HEK293 (cell line): ENCODE measurements around the gene GTPBP4.

Experiments
- CTCF ChIA-PET: fragments of 350-600 bp; formaldehyde crosslinking; extraction: SDS; loops from one replicate; lab custom pipeline; 2021; ENCODE audit warnings: antibody characterized with exemption; lab: Yijun Ruan, JAX
- POLR2A ChIA-PET: fragments of 300-600 bp; formaldehyde crosslinking; extraction: SDS; loops from one replicate; lab custom pipeline; 2020; ENCODE audit warnings: antibody characterized with exemption, inconsistent platforms; lab: Yijun Ruan, JAX
- H3K27ac ChIP-seq: fragments of 200-500 bp; sonication (Bioruptor generic); 2 replicates; pipeline ENCODE4 v1.5.1; 2014; ENCODE audit warnings: low read depth, low read length, control low read depth, inconsistent platforms; ENCODE audit errors: extremely low read depth
- H3K36me3 ChIP-seq, 2 experiments: fragments of 200-500 bp in 1 of 2; sonication (Bioruptor generic) in 1 of 2; 1 replicate in 1 of 2; 2 replicates in 1 of 2; pipeline ENCODE4 v1.5.1; 2014 to 2017; ENCODE audit warnings: inconsistent platforms in 2 of 2, low read length in 2 of 2; ENCODE audit not compliant: control insufficient read depth in 2 of 2, insufficient read depth in 1 of 2
- H3K4me1 ChIP-seq: fragments of 200-500 bp; sonication (Bioruptor generic); 2 replicates; pipeline ENCODE4 v1.5.1; 2014; ENCODE audit warnings: mild to moderate bottlenecking, low read length, inconsistent platforms; ENCODE audit not compliant: control insufficient read depth, insufficient read depth
- H3K4me3 ChIP-seq: 2 replicates; pipeline ENCODE4 v1.5.1; 2011; ENCODE audit warnings: low read depth, mild to moderate bottlenecking, control low read depth, low read length, moderate library complexity
- H3K9me3 ChIP-seq: fragments of 200-500 bp; sonication (Bioruptor generic); 2 replicates; pipeline ENCODE4 v1.5.1; 2014; ENCODE audit warnings: low read depth, low read length, inconsistent platforms; ENCODE audit not compliant: control insufficient read depth, insufficient read depth
- BCL11B ChIP-seq: fragments of 450-650 bp; formaldehyde crosslinking; IDR thresholded peaks from 2 replicates; pipeline ENCODE4 v1.5.1; 2016; ENCODE audit warnings: low read depth, missing biosample characterization, missing genetic modification characterization
- GLI2 ChIP-seq: fragments of 450-650 bp; formaldehyde crosslinking; IDR thresholded peaks from 2 replicates; pipeline ENCODE4; 2017; ENCODE audit warnings: missing biosample characterization, missing genetic modification characterization, low read depth, borderline replicate concordance
- SETDB1 ChIP-seq: IDR thresholded peaks from one replicate; pipeline ENCODE4 v1.6.1; 2017; ENCODE audit warnings: mild to moderate bottlenecking, low read length, moderate library complexity, mixed read lengths; ENCODE audit not compliant: insufficient read length
- TRIM28 ChIP-seq: IDR thresholded peaks from 2 replicates; pipeline ENCODE4 v1.6.1; 2011; ENCODE audit warnings: low read length, control low read depth, borderline replicate concordance
- ZBTB21 ChIP-seq: fragments of 450-650 bp; formaldehyde crosslinking; IDR thresholded peaks from 2 replicates; pipeline ENCODE4 v1.5.1; 2017; ENCODE audit warnings: missing biosample characterization, missing genetic modification characterization
- ZFP41 ChIP-seq: fragments of 450-650 bp; formaldehyde crosslinking; IDR thresholded peaks from 2 replicates; pipeline ENCODE4 v1.5.1; 2016; ENCODE audit warnings: missing biosample characterization, missing genetic modification characterization, borderline replicate concordance
- ZNF16 ChIP-seq: fragments of 450-650 bp; formaldehyde crosslinking; IDR thresholded peaks from 2 replicates; pipeline ENCODE4 v1.5.1; 2016; ENCODE audit warnings: low read depth, missing biosample characterization, missing genetic modification characterization
- ZNF169 ChIP-seq: fragments of 450-650 bp; formaldehyde crosslinking; IDR thresholded peaks from 2 replicates; pipeline ENCODE4 v1.5.1; 2016; ENCODE audit warnings: missing biosample characterization, missing genetic modification characterization
- ZNF175 ChIP-seq: fragments of 450-650 bp; formaldehyde crosslinking; IDR thresholded peaks from 2 replicates; pipeline ENCODE4 v1.5.1; 2016; ENCODE audit warnings: missing biosample characterization, missing genetic modification characterization
- ZNF223 ChIP-seq: fragments of 450-650 bp; formaldehyde crosslinking; IDR thresholded peaks from 2 replicates; pipeline ENCODE4 v1.5.1; 2016; ENCODE audit warnings: missing biosample characterization, missing genetic modification characterization
- ZNF239 ChIP-seq: fragments of 450-650 bp; formaldehyde crosslinking; IDR thresholded peaks from 2 replicates; pipeline ENCODE4 v1.5.1; 2016; ENCODE audit warnings: missing biosample characterization, missing genetic modification characterization
- ZNF292 ChIP-seq: fragments of 450-650 bp; formaldehyde crosslinking; IDR thresholded peaks from 2 replicates; pipeline ENCODE4 v1.5.1; 2016; ENCODE audit warnings: low read depth, missing biosample characterization, missing genetic modification characterization, borderline replicate concordance
- ZNF350 ChIP-seq: fragments of 450-650 bp; formaldehyde crosslinking; IDR thresholded peaks from 2 replicates; pipeline ENCODE4 v1.5.0; 2017; ENCODE audit warnings: missing biosample characterization, mild to moderate bottlenecking, missing genetic modification characterization
- ZNF423 ChIP-seq: fragments of 450-650 bp; formaldehyde crosslinking; IDR thresholded peaks from 2 replicates; pipeline ENCODE4 v1.5.1; 2016; ENCODE audit warnings: missing biosample characterization, missing genetic modification characterization
- ZNF623 ChIP-seq: fragments of 450-650 bp; formaldehyde crosslinking; IDR thresholded peaks from 2 replicates; pipeline ENCODE4 v1.5.1; 2016; ENCODE audit warnings: missing biosample characterization, missing genetic modification characterization
- ZNF626 ChIP-seq: fragments of 450-650 bp; sonication (Bioruptor Pico); formaldehyde crosslinking; IDR thresholded peaks from 2 replicates; pipeline ENCODE4 v1.5.1; 2018; ENCODE audit warnings: missing biosample characterization, missing genetic modification characterization, inconsistent platforms
- ZNF677 ChIP-seq: fragments of 450-650 bp; IDR thresholded peaks from 2 replicates; pipeline ENCODE4 v1.5.0; 2018; ENCODE audit warnings: missing biosample characterization, mild to moderate bottlenecking, missing genetic modification characterization, moderate library complexity
- ZNF837 ChIP-seq: fragments of 450-650 bp; formaldehyde crosslinking; IDR thresholded peaks from 2 replicates; pipeline ENCODE4 v1.5.1; 2016; ENCODE audit warnings: missing biosample characterization, missing genetic modification characterization
- ZNF843 ChIP-seq: fragments of 450-650 bp; formaldehyde crosslinking; IDR thresholded peaks from 2 replicates; pipeline ENCODE4 v1.5.1; 2016; ENCODE audit warnings: missing biosample characterization, missing genetic modification characterization
- ZXDB ChIP-seq: fragments of 450-650 bp; formaldehyde crosslinking; IDR thresholded peaks from 2 replicates; pipeline ENCODE4 v1.5.1; 2016; ENCODE audit warnings: missing biosample characterization, missing genetic modification characterization
- TF ChIP-seq, protein P1 (sequence below): fragments of 450-650 bp; IDR thresholded peaks from 2 replicates; pipeline ENCODE4 v1.5.1; 2018; ENCODE audit warnings: missing biosample characterization, mild to moderate bottlenecking, missing genetic modification characterization
- TF ChIP-seq, protein P2 (sequence below): fragments of 450-650 bp; formaldehyde crosslinking; IDR thresholded peaks from 2 replicates; pipeline ENCODE4 v1.5.1; 2016; ENCODE audit warnings: missing biosample characterization, missing genetic modification characterization
- TF ChIP-seq, protein P3 (sequence below): fragments of 450-650 bp; formaldehyde crosslinking; IDR thresholded peaks from 2 replicates; pipeline ENCODE4 v1.5.1; 2016; ENCODE audit warnings: missing biosample characterization, missing genetic modification characterization
- TF ChIP-seq, protein P4 (sequence below): fragments of 450-650 bp; formaldehyde crosslinking; IDR thresholded peaks from 2 replicates; pipeline ENCODE4; 2016; ENCODE audit warnings: missing biosample characterization, missing genetic modification characterization
- TF ChIP-seq, protein P5 (sequence below): fragments of 450-650 bp; formaldehyde crosslinking; IDR thresholded peaks from 2 replicates; pipeline ENCODE4 v1.5.1; 2016; ENCODE audit warnings: missing biosample characterization, missing genetic modification characterization

Gene GTPBP4

DNA sequence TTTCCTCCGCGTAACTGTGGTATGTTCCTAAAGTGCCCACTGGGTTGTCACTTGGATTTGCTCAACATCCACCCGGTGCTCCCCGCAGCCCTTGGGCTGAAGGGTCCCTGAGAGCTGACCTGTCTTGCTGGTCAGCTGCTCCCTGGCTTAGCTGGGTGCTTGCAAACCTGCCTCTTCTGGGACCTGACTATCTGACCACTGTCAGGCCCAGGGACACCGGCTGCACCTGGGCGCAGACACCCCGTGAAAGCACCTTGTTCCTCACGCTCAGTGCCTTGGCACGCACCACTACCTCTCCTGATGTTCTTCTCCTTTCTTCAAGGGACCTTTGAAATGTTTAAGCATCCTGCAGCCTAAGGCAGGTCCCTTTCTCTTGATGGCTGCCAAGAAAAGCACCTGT is 30.1 kb upstream of the GTPBP4 start:
- Histone ChIP-seq H3K4me1 (no peaks in the 10 kb centered on the region), H3K36me3 (no peaks in the 10 kb centered on the region), H3K27ac (no peak overlapping the region), H3K9me3 (no peaks in the 10 kb centered on the region), H3K4me3 (no peak overlapping the region)
- ChIA-PET CTCF (no interaction called here), POLR2A (no interaction called here)
- TF ChIP-seq ZNF239 (tag by site-specific recombination) = no peak
- TF ChIP-seq ZNF175 = no peak
- TF ChIP-seq ZXDB (tag by site-specific recombination) = no peak
- TF ChIP-seq ZNF677 (tag by site-specific recombination) = no peak
- no peak for TF ChIP-seq SETDB1
- TF ChIP-seq, protein P1, sequence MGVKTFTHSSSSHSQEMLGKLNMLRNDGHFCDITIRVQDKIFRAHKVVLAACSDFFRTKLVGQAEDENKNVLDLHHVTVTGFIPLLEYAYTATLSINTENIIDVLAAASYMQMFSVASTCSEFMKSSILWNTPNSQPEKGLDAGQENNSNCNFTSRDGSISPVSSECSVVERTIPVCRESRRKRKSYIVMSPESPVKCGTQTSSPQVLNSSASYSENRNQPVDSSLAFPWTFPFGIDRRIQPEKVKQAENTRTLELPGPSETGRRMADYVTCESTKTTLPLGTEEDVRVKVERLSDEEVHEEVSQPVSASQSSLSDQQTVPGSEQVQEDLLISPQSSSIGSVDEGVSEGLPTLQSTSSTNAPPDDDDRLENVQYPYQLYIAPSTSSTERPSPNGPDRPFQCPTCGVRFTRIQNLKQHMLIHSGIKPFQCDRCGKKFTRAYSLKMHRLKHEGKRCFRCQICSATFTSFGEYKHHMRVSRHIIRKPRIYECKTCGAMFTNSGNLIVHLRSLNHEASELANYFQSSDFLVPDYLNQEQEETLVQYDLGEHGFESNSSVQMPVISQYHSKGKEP = no peak
- TF ChIP-seq ZFP41 (tag by site-specific recombination) = no peak
- TF ChIP-seq ZNF350 = no peak
- no peak for TF ChIP-seq ZNF292 (tag by site-specific recombination)
- no peak for TF ChIP-seq BCL11B
- TF ChIP-seq, protein P2, sequence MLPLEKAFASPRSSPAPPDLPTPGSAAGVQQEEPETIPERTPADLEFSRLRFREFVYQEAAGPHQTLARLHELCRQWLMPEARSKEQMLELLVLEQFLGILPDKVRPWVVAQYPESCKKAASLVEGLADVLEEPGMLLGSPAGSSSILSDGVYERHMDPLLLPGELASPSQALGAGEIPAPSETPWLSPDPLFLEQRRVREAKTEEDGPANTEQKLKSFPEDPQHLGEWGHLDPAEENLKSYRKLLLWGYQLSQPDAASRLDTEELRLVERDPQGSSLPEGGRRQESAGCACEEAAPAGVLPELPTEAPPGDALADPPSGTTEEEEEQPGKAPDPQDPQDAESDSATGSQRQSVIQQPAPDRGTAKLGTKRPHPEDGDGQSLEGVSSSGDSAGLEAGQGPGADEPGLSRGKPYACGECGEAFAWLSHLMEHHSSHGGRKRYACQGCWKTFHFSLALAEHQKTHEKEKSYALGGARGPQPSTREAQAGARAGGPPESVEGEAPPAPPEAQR (tag by site-specific recombination) = no peak
- no peak for TF ChIP-seq ZNF169 (tag by site-specific recombination)
- TF ChIP-seq, protein P3, sequence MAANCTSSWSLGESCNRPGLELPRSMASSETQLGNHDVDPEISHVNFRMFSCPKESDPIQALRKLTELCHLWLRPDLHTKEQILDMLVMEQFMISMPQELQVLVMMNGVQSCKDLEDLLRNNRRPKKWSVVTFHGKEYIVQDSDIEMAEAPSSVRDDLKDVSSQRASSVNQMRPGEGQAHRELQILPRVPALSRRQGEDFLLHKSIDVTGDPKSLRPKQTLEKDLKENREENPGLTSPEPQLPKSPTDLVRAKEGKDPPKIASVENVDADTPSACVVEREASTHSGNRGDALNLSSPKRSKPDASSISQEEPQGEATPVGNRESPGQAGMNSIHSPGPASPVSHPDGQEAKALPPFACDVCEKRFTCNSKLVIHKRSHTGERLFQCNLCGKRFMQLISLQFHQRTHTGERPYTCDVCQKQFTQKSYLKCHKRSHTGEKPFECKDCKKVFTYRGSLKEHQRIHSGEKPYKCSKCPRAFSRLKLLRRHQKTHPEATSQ (tag by site-specific recombination) = no peak
- no peak for TF ChIP-seq ZBTB21 (tag by site-specific recombination)
- no peak for TF ChIP-seq ZNF843

DNA sequence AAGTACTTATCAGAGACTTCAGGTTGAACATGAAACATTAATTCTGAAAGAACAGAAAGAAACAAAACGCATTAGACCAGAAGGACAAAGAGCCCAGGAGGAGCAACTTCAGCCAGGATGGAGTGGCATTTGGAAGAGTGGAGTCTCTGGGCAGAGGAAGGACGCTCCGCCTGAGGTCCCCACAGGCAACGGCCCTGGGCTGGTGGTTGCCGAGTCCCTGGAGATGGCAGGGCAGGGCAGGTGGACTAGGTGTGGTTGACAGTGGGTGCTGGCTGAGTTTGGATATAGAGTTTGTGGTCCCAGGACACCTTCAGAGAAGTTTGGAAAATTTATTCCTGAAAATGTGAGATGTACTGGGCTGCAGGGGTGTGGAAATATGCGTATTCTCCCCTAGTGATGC is 29.4 kb upstream of the GTPBP4 start:
- Histone ChIP-seq H3K9me3 (no peaks in the 10 kb centered on the region), H3K4me3 (no peak overlapping the region), H3K36me3 (no peaks in the 10 kb centered on the region), H3K27ac (no peak overlapping the region), H3K4me1 (no peaks in the 10 kb centered on the region)
- ChIA-PET POLR2A (no interaction called here), CTCF (interaction anchor here (0.6 kb wide), 1 partner anchor 44 kb away, joined by 4 read pairs; no protein-coding TSS in a partner anchor)
- TF ChIP-seq, protein P4, sequence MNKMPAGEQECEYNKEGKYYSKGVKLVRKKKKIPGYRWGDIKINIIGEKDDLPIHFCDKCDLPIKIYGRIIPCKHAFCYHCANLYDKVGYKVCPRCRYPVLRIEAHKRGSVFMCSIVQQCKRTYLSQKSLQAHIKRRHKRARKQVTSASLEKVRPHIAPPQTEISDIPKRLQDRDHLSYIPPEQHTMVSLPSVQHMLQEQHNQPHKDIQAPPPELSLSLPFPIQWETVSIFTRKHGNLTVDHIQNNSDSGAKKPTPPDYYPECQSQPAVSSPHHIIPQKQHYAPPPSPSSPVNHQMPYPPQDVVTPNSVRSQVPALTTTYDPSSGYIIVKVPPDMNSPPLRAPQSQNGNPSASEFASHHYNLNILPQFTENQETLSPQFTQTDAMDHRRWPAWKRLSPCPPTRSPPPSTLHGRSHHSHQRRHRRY (tag by site-specific recombination) = no peak
- TF ChIP-seq ZNF623 (tag by site-specific recombination) (no peak), ZNF837 (tag by site-specific recombination) (no peak)
- TF ChIP-seq, all 188 proteins: peak for 0

DNA sequence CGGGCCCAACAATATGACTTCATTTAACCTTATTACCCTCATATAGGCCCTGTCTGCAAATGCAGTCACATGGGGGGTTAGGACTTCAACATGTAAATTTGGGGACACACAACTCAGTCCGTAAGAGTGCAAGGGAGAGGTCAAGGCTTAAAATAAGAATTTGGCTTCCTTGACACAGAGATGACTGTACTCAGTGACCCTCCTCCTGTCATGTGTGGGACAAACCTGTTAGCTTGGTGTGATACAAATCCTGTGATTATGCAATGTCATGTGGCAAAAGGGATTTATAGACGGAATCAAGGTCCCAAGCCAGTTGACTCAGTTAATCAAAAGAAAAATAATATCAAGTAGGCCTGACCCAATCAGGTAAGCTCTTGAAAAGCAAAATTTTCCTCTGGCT is 25.9 kb upstream of the GTPBP4 start:
- CTCF ChIA-PET = no interaction called here
- Histone ChIP-seq H3K4me1 (no peaks in the 10 kb centered on the region), H3K9me3 (no peaks in the 10 kb centered on the region), H3K36me3 (no peaks in the 10 kb centered on the region), H3K4me3 (no peak overlapping the region), H3K27ac (no peak overlapping the region)
- POLR2A ChIA-PET = interaction anchor here (0.9 kb wide), 1 partner anchor 87 kb away, joined by 3 read pairs; the partner anchor contains the start of gene IDI1
- TF ChIP-seq BCL11B (no peak), ZNF626 (tag by site-specific recombination) (no peak), ZNF16 (tag by site-specific recombination) (no peak), ZXDB (tag by site-specific recombination) (no peak), TRIM28 (no peak), GLI2 (tag by site-specific recombination) (no peak), ZNF223 (tag by site-specific recombination) (no peak), ZNF423 (tag by site-specific recombination) (no peak)
- TF ChIP-seq, protein P5, sequence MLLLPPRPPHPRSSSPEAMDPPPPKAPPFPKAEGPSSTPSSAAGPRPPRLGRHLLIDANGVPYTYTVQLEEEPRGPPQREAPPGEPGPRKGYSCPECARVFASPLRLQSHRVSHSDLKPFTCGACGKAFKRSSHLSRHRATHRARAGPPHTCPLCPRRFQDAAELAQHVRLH = no peak
